GM12878 (cell line): Measurements from ENCODE around the gene FGD3. TPM values are rescaled to one million over a fixed set of nuclear protein-coding genes. Genes with fewer than 3 reads are reported as not detected.

Experiments
- ATAC-seq: fragments of 200-7000 bp; cut with Tn5 transposase; 3 replicates; pipeline ENCODE4 v1.9.1; 2020; ENCODE audit warnings: mild to moderate bottlenecking, moderate library complexity
- BruUV-seq: library from RNA; stranded (reverse); fragments of 400-500 nt; replicated peaks from 2 replicates; lab custom pipeline; 2021; lab: Mats Ljungman, UMichigan
- CTCF ChIA-PET: fragments of 300-600 bp; sonication (Branson Sonifier 250); formaldehyde crosslinking; extraction: SDS; loops from one replicate; lab custom pipeline; 2021; ENCODE audit warnings: inconsistent platforms; lab: Yijun Ruan, JAX
- POLR2A ChIA-PET: fragments of 350-600 bp; formaldehyde crosslinking; extraction: SDS; loops from one replicate; lab custom pipeline; 2021; ENCODE audit warnings: inconsistent platforms; lab: Charles Lee
- RAD21 ChIA-PET: fragments of 300-600 bp; sonication (Branson Sonifier 250); formaldehyde crosslinking; loops from one replicate; lab custom pipeline; 2023; ENCODE audit warnings: antibody characterized with exemption; ENCODE audit not compliant: unreplicated experiment; lab: Charles Lee
- SMC1A ChIA-PET: fragments of 300-600 bp; sonication (Branson Sonifier 250); formaldehyde crosslinking; loops from one replicate; lab custom pipeline; 2023; ENCODE audit not compliant: unreplicated experiment, uncharacterized antibody; lab: Charles Lee
- DNase-seq: peaks from one replicate; pipeline ENCODE4 v3.0.0-alpha.2; 2011; ENCODE audit warnings: low read depth, low spot score
- FAIRE-seq: peaks from 3 replicates; lab custom pipeline; 2011; peaks lifted over from hg19 to GRCh38; lab: Jason Lieb, UNC
- H2AFZ ChIP-seq: 2 replicates; pipeline ENCODE4 v1.6.0; 2011; ENCODE audit warnings: low read depth, low read length, control low read depth; ENCODE audit not compliant: control insufficient read depth
- H3K27ac ChIP-seq: 2 replicates; pipeline ENCODE4 v1.5.1; 2011; ENCODE audit warnings: control low read depth; ENCODE audit not compliant: control insufficient read depth, insufficient read depth
- H3K27me3 ChIP-seq, 2 experiments: replicated peaks in 1 of 2; 2 replicates each; pipeline versions ENCODE4 v1.6.0 to v1.6.1; 2011; ENCODE audit warnings: low read length in 1 of 2; ENCODE audit not compliant: control insufficient read depth in 2 of 2, insufficient read depth in 2 of 2
- H3K36me3 ChIP-seq, 2 experiments: 2 replicates each; pipeline ENCODE4 v1.5.1; 2011; ENCODE audit warnings: low read length in 1 of 2; ENCODE audit not compliant: control insufficient read depth in 2 of 2, insufficient read depth in 2 of 2
- H3K4me1 ChIP-seq: 2 replicates; pipeline ENCODE4 v1.6.1; 2011; ENCODE audit warnings: mild to moderate bottlenecking, low read length, moderate library complexity, mixed read lengths; ENCODE audit not compliant: control insufficient read depth, insufficient read depth
- H3K4me2 ChIP-seq: 2 replicates; pipeline ENCODE4 v1.6.0; 2011; ENCODE audit warnings: control low read depth; ENCODE audit not compliant: control insufficient read depth, insufficient read depth
- H3K4me3 ChIP-seq: fragments of 200-600 bp; sonication (generic); 2 replicates; pipeline ENCODE4 v1.5.1; 2016
- H3K79me2 ChIP-seq: 2 replicates; pipeline ENCODE4 v1.6.0; 2011; ENCODE audit warnings: low read length; ENCODE audit not compliant: control insufficient read depth, insufficient read depth
- H3K9ac ChIP-seq: 2 replicates; pipeline ENCODE4 v1.8.0; 2011; ENCODE audit warnings: low read length, control low read depth, mixed read lengths; ENCODE audit not compliant: control insufficient read depth, insufficient read depth
- H3K9me3 ChIP-seq: replicated peaks from 3 replicates; pipeline ENCODE4 v1.5.1; 2011; ENCODE audit warnings: mild to moderate bottlenecking, low read length; ENCODE audit not compliant: control insufficient read depth, insufficient read depth
- H4K20me1 ChIP-seq: 2 replicates; pipeline ENCODE4 v1.6.0; 2011; ENCODE audit not compliant: control insufficient read depth, insufficient read depth
- CTCF ChIP-seq, 3 experiments: IDR thresholded peaks in 2 of 3; conservative IDR thresholded peaks in 1 of 3; 2 replicates each; pipeline ENCODE4 v1.5.1; 2011; ENCODE audit warnings: low read depth in 3 of 3, low read length in 3 of 3, mild to moderate bottlenecking in 3 of 3, control low read depth in 2 of 3, moderate library complexity in 2 of 3, inconsistent platforms in 1 of 3, mixed read lengths in 1 of 3; ENCODE audit not compliant: control insufficient read depth in 2 of 3, insufficient read depth in 1 of 3; ENCODE audit errors: extremely low read depth in 1 of 3
- GATAD2B ChIP-seq: fragments of 450-650 bp; conservative IDR thresholded peaks from 2 replicates; pipeline ENCODE4 v1.6.1; 2017; ENCODE audit warnings: low read depth, mild to moderate bottlenecking, moderate library complexity
- MTA2 ChIP-seq: fragments of 450-650 bp; IDR thresholded peaks from 2 replicates; pipeline ENCODE4 v1.6.1; 2016; ENCODE audit warnings: low read depth, mild to moderate bottlenecking, moderate library complexity
- NR2C2 ChIP-seq: IDR thresholded peaks from 2 replicates; pipeline ENCODE4 v1.6.1; 2011; ENCODE audit warnings: borderline replicate concordance, low read depth; ENCODE audit not compliant: control insufficient read depth, insufficient read length
- RBBP5 ChIP-seq: fragments of 200-600 bp; sonication (generic); conservative IDR thresholded peaks from 2 replicates; pipeline ENCODE4 v1.6.1; 2016
- RFX5 ChIP-seq: IDR thresholded peaks from 2 replicates; pipeline ENCODE4 v1.6.1; 2011; ENCODE audit warnings: low read depth, low read length, improper control_type of control experiment
- SP1 ChIP-seq: IDR thresholded peaks from one replicate; pipeline ENCODE4 v1.6.1; 2011; ENCODE audit warnings: low read depth, low read length
- ZBED1 ChIP-seq: IDR thresholded peaks from 2 replicates; pipeline ENCODE4 v1.6.1; 2016; ENCODE audit warnings: borderline replicate concordance
- ZNF207 ChIP-seq: fragments of 450-650 bp; IDR thresholded peaks from 2 replicates; pipeline ENCODE4 v1.6.1; 2014; ENCODE audit warnings: antibody characterized with exemption, mild to moderate bottlenecking, borderline replicate concordance
- WGBS: methylation state at CpG from one replicate; pipeline ENCODE4 v1.1.6; 2016; ENCODE audit warnings: low lambda C conversion rate; ENCODE audit not compliant: insufficient replicate concordance, insufficient coverage; ENCODE audit errors: missing lambda C conversion rate; 5-methylcytosine and 5-hydroxymethylcytosine counted together
- in situ Hi-C: fragments of 300-500 bp; cut with MboI; formaldehyde crosslinking; loops from 9 replicates; pipeline ENCODE4 v1.14.3; 2018; ENCODE audit warnings: mixed read lengths
- intact Hi-C: fragments of 100-400 bp; cut with micrococcal nuclease; formaldehyde crosslinking; loops from one replicate; pipeline ENCODE4 v1.14.2; 2022; ENCODE audit not compliant: unreplicated experiment
- polyA plus RNA-seq, 11 experiments: library from polyadenylated mRNA; depleted of rRNA in 4 of 11; unstranded in 6 of 11; stranded (reverse) in 5 of 11; fragments of >200 nt; fragmentation: Nextera tagmentation in 4 of 11; fragmentation: Illumina TruSeq in 1 of 11; extraction: Ambion mirVana in 4 of 11; extraction: Trizol in 1 of 11; gene quantifications; 1 replicate in 1 of 11; 2 replicates in 10 of 11; pipeline versions ENCODE4 v1.2.1 to v1.2.3, GENCODE V29; 2011 to 2016; ENCODE audit warnings: inconsistent platforms in 2 of 11, missing spikeins in 2 of 11, low read depth in 1 of 11
- total RNA-seq, 4 experiments: library from RNA; depleted of rRNA in 3 of 4; stranded (reverse); fragments of >200 nt in 3 of 4; fragmentation: Illumina TruSeq in 1 of 4; extraction: Trizol in 1 of 4; gene quantifications; 2 replicates each; pipeline versions ENCODE4 v1.2.1 to v1.2.3, GENCODE V29; 2013 to 2021

FGD3 gene
- total and polyA plus RNA-seq, 10 of the 15 experiments (the other 5 are each of a cell fraction or from before 2014, with no cell fraction given): 0.26 to 18.1 (median 12.4) TPM

DNA sequence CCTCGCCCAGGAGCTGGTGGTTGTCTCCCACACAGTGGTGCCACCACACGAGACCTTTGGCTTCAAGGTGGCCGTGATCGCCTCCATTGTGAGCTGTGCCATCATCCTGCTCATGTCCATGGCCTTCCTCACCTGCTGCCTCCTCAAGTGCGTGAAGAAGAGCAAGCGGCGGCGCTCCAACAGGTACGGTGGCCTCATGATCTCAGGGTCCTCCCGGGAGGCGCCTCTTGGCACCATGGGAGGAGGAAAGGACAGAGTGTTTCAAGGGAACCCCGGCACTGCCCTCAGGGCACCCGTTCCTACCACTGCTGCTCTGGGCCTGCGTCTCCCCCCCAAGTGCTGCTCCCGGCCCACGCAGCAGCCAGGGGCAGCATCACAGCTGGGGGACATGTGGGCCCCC lies 130.5 kb downstream of the FGD3 start:
- BruUV-seq: no TSS peak
- no peak overlapping the region for H2AFZ ChIP-seq
- ChIA-PET SMC1A (interaction anchor here (1.5 kb wide), 1 partner anchor 10 kb away, joined by 4 read pairs; no protein-coding TSS in a partner anchor), POLR2A (no interaction called here), CTCF (no interaction called here), RAD21 (no interaction called here)
- H3K27ac ChIP-seq: no peak overlapping the region
- H3K36me3 ChIP-seq: peaks cover 4 to 7% of the 10 kb centered on the region in 2 experiments; a peak in 3 of 4 replicates
- H3K9me3 ChIP-seq: no peaks in the 10 kb centered on the region
- no peak overlapping the region for H3K9ac ChIP-seq
- 97% methylated on average over 16 of the region's 16 CpGs for WGBS
- no peak overlapping the region for H3K4me2 ChIP-seq
- in situ Hi-C loops: no loop called here
- no peak for FAIRE-seq
- H3K4me1 ChIP-seq: no peaks in the 10 kb centered on the region
- no peaks in the 10 kb centered on the region for H3K79me2 ChIP-seq
- no peak for ATAC-seq
- no peaks in the 10 kb centered on the region for H3K27me3 ChIP-seq
- DNase-seq: no peak
- H4K20me1 ChIP-seq: no peaks in the 10 kb centered on the region
- no peak overlapping the region for H3K4me3 ChIP-seq
- TF ChIP-seq RFX5: no peak
- TF ChIP-seq ZNF207: no peak
- TF ChIP-seq RBBP5: no peak
- TF ChIP-seq MTA2: no peak
- no peak for TF ChIP-seq NR2C2
- no peak for TF ChIP-seq GATAD2B
- no peak for TF ChIP-seq ZBED1
- TF ChIP-seq CTCF (IDR thresholded peaks at IDR 0.05 in 2 of 3, conservative IDR thresholded peaks at IDR 0.05 in 1 of 3; ENCODE audit: control insufficient read depth in 2 of 3, extremely low read depth in 1 of 3, insufficient read depth in 1 of 3, low read depth in 3 of 3, low read length in 3 of 3): no peak
- TF ChIP-seq SP1: no peak
- intact Hi-C loops: no loop called here
